HCT116 (cell line): ENCODE data around the gene PAOX. TPM values are rescaled to one million over a fixed set of nuclear protein-coding genes. Genes with fewer than 3 reads are reported as not detected.

ENCODE experiments used
- ATAC-seq: fragments of 200-7000 bp; cut with Tn5 transposase; 2 replicates; pipeline ENCODE4 v1.9.1; 2020; ENCODE audit warnings: mild to moderate bottlenecking, moderate library complexity
- BruUV-seq: library from RNA; stranded (reverse); fragments of 400-500 nt; replicated peaks from 2 replicates; lab custom pipeline; 2021; lab: Mats Ljungman, UMichigan
- CTCF ChIA-PET: fragments of 300-600 bp; sonication (Branson Sonifier 250); formaldehyde crosslinking; loops from one replicate; lab custom pipeline; 2021; ENCODE audit warnings: antibody characterized with exemption; lab: Charles Lee
- POLR2A ChIA-PET: fragments of 300-600, 350-600 bp; sonication (Branson Sonifier 250); formaldehyde crosslinking; loops from one replicate; lab custom pipeline; 2021; ENCODE audit warnings: antibody characterized with exemption; lab: Charles Lee
- RAD21 ChIA-PET, 2 experiments: fragments of 300-600 bp; sonication (Branson Sonifier 250); formaldehyde crosslinking; loops; one replicate each; lab custom pipeline; 2023; ENCODE audit warnings: low total read pairs in 2 of 2; ENCODE audit not compliant: uncharacterized antibody in 2 of 2, unreplicated experiment in 2 of 2, low non-redundant PET in 1 of 2; lab: Charles Lee
- DNase-seq: peaks from one replicate; pipeline ENCODE4 v3.0.0-alpha.2; 2010; ENCODE audit warnings: low read depth, low spot score
- H2AFZ ChIP-seq: fragments of 200-600 bp; shearing (Covaris generic), sonication (generic); 2 replicates; pipeline ENCODE4 v1.6.1; 2017; ENCODE audit warnings: low read depth, mixed run types, mixed read lengths, antibody characterized with exemption, low read length; ENCODE audit not compliant: poor library complexity, severe bottlenecking
- H3K27ac ChIP-seq: 2 replicates; pipeline ENCODE4 v1.5.1; 2012; ENCODE audit warnings: low read depth, low read length
- H3K27me3 ChIP-seq: fragments of 200-600 bp; sonication (generic); 2 replicates; pipeline ENCODE4 v1.6.1; 2016; ENCODE audit warnings: mixed run types, low read length, mixed read lengths; ENCODE audit not compliant: insufficient read depth
- H3K36me3 ChIP-seq, 2 experiments: fragments of 200-500 bp in 1 of 2; fragments of 200-600 bp in 1 of 2; sonication (Bioruptor generic) in 1 of 2; sonication (generic) in 1 of 2; 2 replicates each; pipeline versions ENCODE4 v1.5.1 to v1.6.1; 2014 to 2016; ENCODE audit warnings: low read length in 2 of 2, inconsistent platforms in 1 of 2, mixed read lengths in 1 of 2, mixed run types in 1 of 2; ENCODE audit not compliant: insufficient read depth in 2 of 2, control insufficient read depth in 1 of 2
- H3K4me1 ChIP-seq, 2 experiments: fragments of 200-600 bp in 1 of 2; sonication (generic) in 1 of 2; 2 replicates each; pipeline versions ENCODE4 v1.5.1 to v1.6.1; 2012 to 2017; ENCODE audit warnings: low read length in 2 of 2, inconsistent platforms in 1 of 2, mild to moderate bottlenecking in 1 of 2, mixed read lengths in 1 of 2, mixed run types in 1 of 2, moderate library complexity in 1 of 2; ENCODE audit not compliant: insufficient read depth in 2 of 2, control insufficient read depth in 1 of 2
- H3K4me2 ChIP-seq: fragments of 200-600 bp; sonication (generic); 2 replicates; pipeline ENCODE4 v1.6.1; 2017; ENCODE audit warnings: mixed run types, low read length, mixed read lengths
- H3K4me3 ChIP-seq, 2 experiments: fragments of 200-600 bp in 1 of 2; sonication (generic) in 1 of 2; replicated peaks in 1 of 2; 2 replicates each; pipeline ENCODE4 v1.5.1; 2011 to 2016; ENCODE audit warnings: low read length in 2 of 2, control low read depth in 1 of 2, low read depth in 1 of 2, mild to moderate bottlenecking in 1 of 2, mixed read lengths in 1 of 2, mixed run types in 1 of 2
- H3K79me2 ChIP-seq: fragments of 200-600 bp; sonication (generic); 2 replicates; pipeline ENCODE4 v1.6.1; 2017; ENCODE audit warnings: mild to moderate bottlenecking, mixed run types, low read length, moderate library complexity, mixed read lengths; ENCODE audit not compliant: insufficient read depth
- H3K9ac ChIP-seq: fragments of 200-600 bp; sonication (generic); 2 replicates; pipeline ENCODE4 v1.6.1; 2016; ENCODE audit warnings: low read length, mixed read lengths
- H3K9me2 ChIP-seq: fragments of 200-600 bp; sonication (generic), shearing (Covaris generic); 2 replicates; pipeline ENCODE4 v1.6.1; 2017; ENCODE audit warnings: mixed run types, mild to moderate bottlenecking, moderate library complexity; ENCODE audit not compliant: insufficient read depth
- H3K9me3 ChIP-seq, 2 experiments: fragments of 200-500 bp in 1 of 2; fragments of 200-600 bp in 1 of 2; sonication (Bioruptor generic) in 1 of 2; sonication (generic) in 1 of 2; 2 replicates each; pipeline ENCODE4 v1.6.1; 2014 to 2017; ENCODE audit warnings: low read length in 2 of 2, mixed read lengths in 2 of 2, inconsistent platforms in 1 of 2, low read depth in 1 of 2, mild to moderate bottlenecking in 1 of 2, mixed run types in 1 of 2, moderate library complexity in 1 of 2; ENCODE audit not compliant: control insufficient read depth in 1 of 2, insufficient read depth in 1 of 2
- H4K20me1 ChIP-seq: fragments of 200-600 bp; sonication (generic), shearing (Covaris generic); 2 replicates; pipeline ENCODE4 v1.6.1; 2017; ENCODE audit warnings: mixed run types, mild to moderate bottlenecking, moderate library complexity; ENCODE audit not compliant: insufficient read depth
- CBX3 ChIP-seq: IDR thresholded peaks from 2 replicates; pipeline ENCODE4 v1.6.1; 2012; ENCODE audit warnings: low read depth
- EGR1 ChIP-seq: IDR thresholded peaks from 2 replicates; pipeline ENCODE4 v1.6.1; 2012; ENCODE audit warnings: low read depth
- EZH2 ChIP-seq: fragments of 200-600 bp; sonication (generic); IDR thresholded peaks from 2 replicates; pipeline ENCODE4 v1.6.1; 2017; ENCODE audit warnings: antibody characterized with exemption, mixed run types
- EZH2phosphoT487 ChIP-seq: fragments of 200-600 bp; IDR thresholded peaks from 2 replicates; pipeline ENCODE4 v1.6.1; 2018; ENCODE audit warnings: antibody characterized with exemption, borderline replicate concordance
- FOSL1 ChIP-seq: IDR thresholded peaks from 2 replicates; pipeline ENCODE4 v1.6.1; 2012; ENCODE audit warnings: low read depth
- JUND ChIP-seq: IDR thresholded peaks from 2 replicates; pipeline ENCODE4 v1.6.1; 2012
- POLR2A ChIP-seq: IDR thresholded peaks from 2 replicates; pipeline ENCODE4 v1.7.0; 2011; ENCODE audit warnings: borderline replicate concordance; ENCODE audit not compliant: insufficient read depth, insufficient read length; ENCODE audit errors: extremely low read depth
- POLR2AphosphoS5 ChIP-seq: IDR thresholded peaks from 2 replicates; pipeline ENCODE4 v1.6.1; 2011; ENCODE audit warnings: mild to moderate bottlenecking, low read depth, low read length, moderate library complexity
- RAD21 ChIP-seq: IDR thresholded peaks from 2 replicates; pipeline ENCODE4 v1.6.1; 2012; ENCODE audit warnings: low read depth, mild to moderate bottlenecking
- REST ChIP-seq: IDR thresholded peaks from 2 replicates; pipeline ENCODE4 v1.6.1; 2012; ENCODE audit warnings: low read depth
- SIN3A ChIP-seq: IDR thresholded peaks from 2 replicates; pipeline ENCODE4 v1.6.1; 2012; ENCODE audit warnings: low read depth
- SP1 ChIP-seq: IDR thresholded peaks from 2 replicates; pipeline ENCODE4 v1.6.1; 2012; ENCODE audit warnings: low read depth
- SRF ChIP-seq: IDR thresholded peaks from 2 replicates; pipeline ENCODE4 v1.6.1; 2012; ENCODE audit warnings: low read depth
- ZFX ChIP-seq: fragments of 450-650 bp; IDR thresholded peaks from 2 replicates; pipeline ENCODE4 v1.6.1; 2017
- ZNF274 ChIP-seq: fragments of 200-500 bp; sonication (Bioruptor generic); IDR thresholded peaks from 2 replicates; pipeline ENCODE4 v1.6.1; 2014; ENCODE audit warnings: mild to moderate bottlenecking, low read depth, low read length, inconsistent platforms
- intact Hi-C: fragments of 100-400 bp; cut with micrococcal nuclease; formaldehyde crosslinking; loops from 2 replicates; pipeline ENCODE4 v1.10.0; 2022
- total RNA-seq: library from RNA; stranded (reverse); gene quantifications from one replicate; pipeline ENCODE4 v1.2.1, GENCODE V29; 2021; ENCODE audit not compliant: unreplicated experiment
- TF ChIP-seq, protein P1 (sequence below), 3 experiments: fragments of 200-600 bp in 1 of 3; sonication (generic) in 1 of 3; IDR thresholded peaks in 2 of 3; conservative IDR thresholded peaks in 1 of 3; 2 replicates each; pipeline ENCODE4 v1.5.1; 2012 to 2017; ENCODE audit warnings: low read depth in 2 of 3, low read length in 2 of 3, antibody characterized with exemption in 1 of 3, borderline replicate concordance in 1 of 3, control low read depth in 1 of 3, mild to moderate bottlenecking in 1 of 3, mixed read lengths in 1 of 3, mixed run types in 1 of 3, moderate library complexity in 1 of 3; ENCODE audit not compliant: insufficient read depth in 1 of 3
- TF ChIP-seq, protein P2 (sequence below): IDR thresholded peaks from 2 replicates; pipeline ENCODE4 v1.6.1; 2012
- TF ChIP-seq, protein P3 (sequence below): IDR thresholded peaks from 2 replicates; pipeline ENCODE4 v1.6.1; 2011; ENCODE audit warnings: mild to moderate bottlenecking, low read length, moderate library complexity; ENCODE audit not compliant: insufficient replicate concordance; ENCODE audit errors: extremely low read depth
- TF ChIP-seq, protein P4 (sequence below): IDR thresholded peaks from 2 replicates; pipeline ENCODE4 v1.6.1; 2012

PAOX gene
- total RNA-seq, 1 experiment from 2014 or later: 3.5 TPM

DNA sequence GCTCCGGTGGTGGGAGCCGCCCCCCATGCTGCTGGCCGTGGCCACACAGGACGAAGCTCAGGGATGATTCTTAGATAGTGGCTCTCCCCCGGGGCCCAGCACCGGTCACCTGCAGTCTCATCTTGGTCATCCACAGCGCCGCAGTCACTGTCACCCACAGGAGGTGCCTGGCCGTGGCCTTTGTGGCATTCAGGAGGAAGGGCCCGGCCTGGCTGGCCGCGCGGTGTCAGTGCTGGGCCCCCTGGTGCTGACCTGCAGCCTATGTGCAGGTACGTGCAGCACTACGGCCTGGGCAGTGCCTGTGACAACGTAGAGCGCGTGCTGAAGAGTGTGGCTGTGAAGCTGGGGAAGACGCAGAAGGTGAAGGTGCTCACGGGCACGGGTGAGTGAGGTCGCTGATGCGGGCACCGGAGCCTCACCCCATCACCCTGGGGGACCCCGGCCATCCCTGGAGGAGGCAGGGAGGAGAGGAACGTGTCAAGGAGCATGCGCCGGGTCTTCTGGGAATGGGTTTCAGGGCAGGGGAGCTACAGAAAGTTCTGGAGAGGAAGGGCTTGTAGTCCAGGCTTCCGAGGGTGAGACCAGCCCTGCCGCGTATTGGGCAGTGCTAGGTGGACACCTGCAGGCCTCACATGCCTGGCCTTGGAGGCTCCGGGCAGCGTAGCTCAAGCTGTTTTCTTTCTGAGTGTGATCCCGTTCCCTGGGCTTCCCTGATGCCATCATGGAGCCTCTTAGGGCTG lies 40.3 kb downstream of the PAOX start (continued):
- TF ChIP-seq JUND: no peak
- TF ChIP-seq RAD21: no peak
- TF ChIP-seq, protein P1, sequence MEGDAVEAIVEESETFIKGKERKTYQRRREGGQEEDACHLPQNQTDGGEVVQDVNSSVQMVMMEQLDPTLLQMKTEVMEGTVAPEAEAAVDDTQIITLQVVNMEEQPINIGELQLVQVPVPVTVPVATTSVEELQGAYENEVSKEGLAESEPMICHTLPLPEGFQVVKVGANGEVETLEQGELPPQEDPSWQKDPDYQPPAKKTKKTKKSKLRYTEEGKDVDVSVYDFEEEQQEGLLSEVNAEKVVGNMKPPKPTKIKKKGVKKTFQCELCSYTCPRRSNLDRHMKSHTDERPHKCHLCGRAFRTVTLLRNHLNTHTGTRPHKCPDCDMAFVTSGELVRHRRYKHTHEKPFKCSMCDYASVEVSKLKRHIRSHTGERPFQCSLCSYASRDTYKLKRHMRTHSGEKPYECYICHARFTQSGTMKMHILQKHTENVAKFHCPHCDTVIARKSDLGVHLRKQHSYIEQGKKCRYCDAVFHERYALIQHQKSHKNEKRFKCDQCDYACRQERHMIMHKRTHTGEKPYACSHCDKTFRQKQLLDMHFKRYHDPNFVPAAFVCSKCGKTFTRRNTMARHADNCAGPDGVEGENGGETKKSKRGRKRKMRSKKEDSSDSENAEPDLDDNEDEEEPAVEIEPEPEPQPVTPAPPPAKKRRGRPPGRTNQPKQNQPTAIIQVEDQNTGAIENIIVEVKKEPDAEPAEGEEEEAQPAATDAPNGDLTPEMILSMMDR (IDR thresholded peaks at IDR 0.05 in 2 of 3, conservative IDR thresholded peaks at IDR 0.05 in 1 of 3; ENCODE audit: borderline replicate concordance in 1 of 3, insufficient read depth in 1 of 3, low read depth in 2 of 3, low read length in 2 of 3): no peak
- TF ChIP-seq, all 23 proteins: peak for 0

DNA sequence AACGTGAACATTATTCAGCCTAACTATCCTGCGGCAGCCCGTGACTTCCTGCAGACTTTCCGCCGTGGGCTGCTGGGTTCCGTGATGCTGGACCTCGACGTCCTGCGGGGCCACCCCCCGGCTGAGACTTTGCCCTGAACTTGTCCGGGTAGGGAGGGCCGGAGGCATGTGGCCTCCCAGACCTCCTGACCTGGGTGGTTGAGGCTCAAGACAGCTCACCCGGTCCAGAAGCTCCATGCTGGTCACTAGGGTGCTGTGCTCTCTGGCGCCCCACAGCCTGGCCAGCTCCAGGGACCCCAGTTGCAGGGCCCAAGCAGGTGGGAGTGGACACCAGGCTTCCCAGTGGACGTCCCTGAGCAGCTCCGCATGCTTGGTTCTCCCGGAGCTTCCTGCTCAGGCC lies 41.0 kb downstream of the PAOX start:
- no TSS peak for BruUV-seq
- Histone ChIP-seq H3K9me3 (no peaks in the 10 kb centered on the region), H2AFZ (no peak overlapping the region), H3K9me2 (no peaks in the 10 kb centered on the region), H3K79me2 (no peaks in the 10 kb centered on the region), H4K20me1 (no peaks in the 10 kb centered on the region), H3K36me3 (peaks cover 0 to 3% of the 10 kb centered on the region in 2 experiments; a peak in 1 of 4 replicates), H3K27ac (no peak overlapping the region), H3K4me2 (no peak overlapping the region), H3K4me3 (no peak overlapping the region), H3K9ac (no peak overlapping the region), H3K27me3 (no peaks in the 10 kb centered on the region), H3K4me1 (no peaks in the 10 kb centered on the region)
- intact Hi-C loops: no loop called here
- RAD21 ChIA-PET: no interaction called here
- TF ChIP-seq ZNF274 (no peak), EGR1 (no peak), POLR2A (no peak), RAD21 (no peak), EZH2 (no peak), FOSL1 (no peak), CBX3 (no peak), SIN3A (no peak), REST (no peak), ZFX (no peak), POLR2AphosphoS5 (no peak), EZH2phosphoT487 (no peak), JUND (no peak), SP1 (no peak), SRF (no peak)
- TF ChIP-seq, protein P2, sequence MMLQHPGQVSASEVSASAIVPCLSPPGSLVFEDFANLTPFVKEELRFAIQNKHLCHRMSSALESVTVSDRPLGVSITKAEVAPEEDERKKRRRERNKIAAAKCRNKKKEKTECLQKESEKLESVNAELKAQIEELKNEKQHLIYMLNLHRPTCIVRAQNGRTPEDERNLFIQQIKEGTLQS: no peak
- TF ChIP-seq, protein P3, sequence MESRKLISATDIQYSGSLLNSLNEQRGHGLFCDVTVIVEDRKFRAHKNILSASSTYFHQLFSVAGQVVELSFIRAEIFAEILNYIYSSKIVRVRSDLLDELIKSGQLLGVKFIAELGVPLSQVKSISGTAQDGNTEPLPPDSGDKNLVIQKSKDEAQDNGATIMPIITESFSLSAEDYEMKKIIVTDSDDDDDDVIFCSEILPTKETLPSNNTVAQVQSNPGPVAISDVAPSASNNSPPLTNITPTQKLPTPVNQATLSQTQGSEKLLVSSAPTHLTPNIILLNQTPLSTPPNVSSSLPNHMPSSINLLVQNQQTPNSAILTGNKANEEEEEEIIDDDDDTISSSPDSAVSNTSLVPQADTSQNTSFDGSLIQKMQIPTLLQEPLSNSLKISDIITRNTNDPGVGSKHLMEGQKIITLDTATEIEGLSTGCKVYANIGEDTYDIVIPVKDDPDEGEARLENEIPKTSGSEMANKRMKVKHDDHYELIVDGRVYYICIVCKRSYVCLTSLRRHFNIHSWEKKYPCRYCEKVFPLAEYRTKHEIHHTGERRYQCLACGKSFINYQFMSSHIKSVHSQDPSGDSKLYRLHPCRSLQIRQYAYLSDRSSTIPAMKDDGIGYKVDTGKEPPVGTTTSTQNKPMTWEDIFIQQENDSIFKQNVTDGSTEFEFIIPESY: no peak
- TF ChIP-seq, protein P4, sequence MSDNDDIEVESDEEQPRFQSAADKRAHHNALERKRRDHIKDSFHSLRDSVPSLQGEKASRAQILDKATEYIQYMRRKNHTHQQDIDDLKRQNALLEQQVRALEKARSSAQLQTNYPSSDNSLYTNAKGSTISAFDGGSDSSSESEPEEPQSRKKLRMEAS: no peak
- CTCF ChIA-PET: no interaction called here
- no peak for ATAC-seq
- POLR2A ChIA-PET: no interaction called here
- no peak for DNase-seq
